H1 (cell line): ENCODE results near the gene ADTRP. TPM values are rescaled to one million over a fixed set of nuclear protein-coding genes. Genes with fewer than 3 reads are reported as not detected.

ENCODE experiments used
- CTCF ChIA-PET: fragments of 300-600 bp; sonication (Branson Sonifier 250); formaldehyde crosslinking; loops from one replicate; lab custom pipeline; 2021; ENCODE audit not compliant: partially characterized antibody; lab: Charles Lee
- POLR2A ChIA-PET: fragments of 300-600 bp; sonication (Branson Sonifier 250); formaldehyde crosslinking; loops from one replicate; lab custom pipeline; 2021; ENCODE audit warnings: inconsistent platforms; ENCODE audit not compliant: partially characterized antibody; lab: Charles Lee
- DNase-seq, 2 experiments: peaks; one replicate each; pipeline versions ENCODE4 v3.0.0 to v3.0.0-alpha.2; 2010 to 2022; ENCODE audit warnings: low spot score in 2 of 2, low read depth in 1 of 2, mixed read lengths in 1 of 2
- FAIRE-seq: peaks from 2 replicates; lab custom pipeline; 2011; peaks lifted over from hg19 to GRCh38; lab: Jason Lieb, UNC
- H2AFZ ChIP-seq: 2 replicates; pipeline ENCODE4 v1.8.1; 2012; ENCODE audit warnings: low read length, inconsistent platforms
- H2AK5ac ChIP-seq: 2 replicates; pipeline ENCODE4 v1.6.1; 2013; ENCODE audit warnings: low read depth, low read length
- H2BK120ac ChIP-seq: replicated peaks from 2 replicates; pipeline ENCODE3; 2013; ENCODE audit warnings: low read depth, low read length, inconsistent platforms
- H2BK12ac ChIP-seq: 2 replicates; pipeline ENCODE4 v1.6.1; 2013; ENCODE audit warnings: low read depth, low read length
- H2BK15ac ChIP-seq: 2 replicates; pipeline ENCODE4 v1.6.1; 2013; ENCODE audit warnings: low read length
- H2BK20ac ChIP-seq: 2 replicates; pipeline ENCODE4 v1.6.1; 2013; ENCODE audit warnings: low read length
- H2BK5ac ChIP-seq: 2 replicates; pipeline ENCODE4 v1.6.1; 2013; ENCODE audit warnings: low read depth, low read length
- H3K14ac ChIP-seq: 2 replicates; pipeline ENCODE4 v1.6.1; 2013; ENCODE audit warnings: inconsistent platforms; ENCODE audit not compliant: insufficient read length
- H3K18ac ChIP-seq: 2 replicates; pipeline ENCODE4 v1.6.1; 2013; ENCODE audit warnings: low read length; ENCODE audit errors: extremely low read depth
- H3K23ac ChIP-seq: 2 replicates; pipeline ENCODE4 v1.6.1; 2013; ENCODE audit warnings: inconsistent platforms; ENCODE audit not compliant: insufficient read length
- H3K23me2 ChIP-seq: 2 replicates; pipeline ENCODE4 v1.6.1; 2013; ENCODE audit warnings: low read depth, low read length
- H3K27ac ChIP-seq: 2 replicates; pipeline ENCODE4 v1.6.1; 2011; ENCODE audit warnings: low read depth, low read length, inconsistent platforms
- H3K27me3 ChIP-seq, 4 experiments: replicated peaks in 1 of 4; 1 replicate in 1 of 4; 2 replicates in 3 of 4; pipeline versions ENCODE4 v1.6.1 to v1.8.1; 2011 to 2013; ENCODE audit warnings: low read length in 3 of 4, mild to moderate bottlenecking in 3 of 4, inconsistent platforms in 2 of 4, mixed read lengths in 2 of 4, moderate library complexity in 1 of 4; ENCODE audit not compliant: control insufficient read depth in 3 of 4, insufficient read depth in 3 of 4; ENCODE audit errors: extremely low read depth in 1 of 4
- H3K36me3 ChIP-seq, 4 experiments: 2 replicates each; pipeline versions ENCODE4 v1.6.1 to v1.8.1; 2011 to 2013; ENCODE audit warnings: mild to moderate bottlenecking in 4 of 4, low read length in 3 of 4, moderate library complexity in 2 of 4, control low read depth in 1 of 4, inconsistent platforms in 1 of 4; ENCODE audit not compliant: insufficient read depth in 4 of 4, control insufficient read depth in 2 of 4
- H3K4ac ChIP-seq: replicated peaks from 2 replicates; pipeline ENCODE3; 2013; ENCODE audit warnings: low read length, low read depth, mixed read lengths, inconsistent platforms; ENCODE audit not compliant: insufficient read length
- H3K4me1 ChIP-seq, 4 experiments: replicated peaks in 1 of 4; 1 replicate in 1 of 4; 2 replicates in 3 of 4; pipeline versions ENCODE4 v1.6.1 to v1.8.1; 2011 to 2013; ENCODE audit warnings: low read length in 3 of 4, inconsistent platforms in 2 of 4, mixed read lengths in 1 of 4; ENCODE audit not compliant: insufficient read depth in 4 of 4, control insufficient read depth in 3 of 4
- H3K4me2 ChIP-seq, 2 experiments: 2 replicates each; pipeline versions ENCODE4 v1.6.1 to v1.8.1; 2011 to 2013; ENCODE audit warnings: low read depth in 2 of 2, low read length in 2 of 2, control low read depth in 1 of 2, inconsistent platforms in 1 of 2, mild to moderate bottlenecking in 1 of 2; ENCODE audit not compliant: insufficient read depth in 1 of 2
- H3K4me3 ChIP-seq, 4 experiments: fragments of 200-600, 300-600 bp in 1 of 4; sonication (generic), shearing (Covaris generic), sonication (Bioruptor Twin) in 1 of 4; 2 replicates each; pipeline versions ENCODE4 v1.5.1 to v1.8.1; 2011 to 2016; ENCODE audit warnings: low read length in 4 of 4, low read depth in 3 of 4, control low read depth in 2 of 4, inconsistent platforms in 2 of 4, mild to moderate bottlenecking in 2 of 4, mixed read lengths in 1 of 4, moderate library complexity in 1 of 4; ENCODE audit not compliant: insufficient read depth in 2 of 4; ENCODE audit errors: extremely low read depth in 1 of 4
- H3K56ac ChIP-seq: replicated peaks from 2 replicates; pipeline ENCODE3; 2013; ENCODE audit warnings: low read depth, mild to moderate bottlenecking, mixed read lengths, low read length, inconsistent platforms; ENCODE audit not compliant: insufficient read length
- H3K79me1 ChIP-seq: 2 replicates; pipeline ENCODE4 v1.6.1; 2013; ENCODE audit warnings: low read depth, low read length, control low read depth
- H3K79me2 ChIP-seq, 2 experiments: 2 replicates each; pipeline versions ENCODE4 v1.6.1 to v1.8.1; 2012 to 2013; ENCODE audit warnings: low read length in 2 of 2, mild to moderate bottlenecking in 2 of 2, inconsistent platforms in 1 of 2; ENCODE audit not compliant: insufficient read depth in 2 of 2, control insufficient read depth in 1 of 2
- H3K9ac ChIP-seq, 4 experiments: replicated peaks in 1 of 4; 1 replicate in 1 of 4; 2 replicates in 3 of 4; pipeline versions ENCODE4 v1.6.1 to v1.8.1; 2011 to 2013; ENCODE audit warnings: low read depth in 3 of 4, low read length in 3 of 4, control low read depth in 2 of 4, mild to moderate bottlenecking in 2 of 4, moderate library complexity in 2 of 4, inconsistent platforms in 1 of 4; ENCODE audit errors: extremely low read depth in 1 of 4
- H3K9me3 ChIP-seq, 2 experiments: 2 replicates each; pipeline versions ENCODE4 v1.6.1 to v1.8.1; 2012 to 2013; ENCODE audit warnings: mild to moderate bottlenecking in 2 of 2, moderate library complexity in 2 of 2, control low read depth in 1 of 2, inconsistent platforms in 1 of 2, low read depth in 1 of 2, low read length in 1 of 2, mixed read lengths in 1 of 2; ENCODE audit not compliant: insufficient read depth in 2 of 2
- H4K20me1 ChIP-seq, 2 experiments: replicated peaks in 1 of 2; 2 replicates each; pipeline versions ENCODE3 to v1.8.1; 2011 to 2013; ENCODE audit warnings: inconsistent platforms in 2 of 2, low read length in 2 of 2, mild to moderate bottlenecking in 1 of 2; ENCODE audit not compliant: insufficient read depth in 2 of 2, control insufficient read depth in 1 of 2
- H4K5ac ChIP-seq: 2 replicates; pipeline ENCODE4 v1.6.1; 2013; ENCODE audit warnings: low read length, low read depth, mixed read lengths, inconsistent platforms; ENCODE audit not compliant: insufficient read length
- H4K8ac ChIP-seq: 2 replicates; pipeline ENCODE4 v1.8.0; 2013; ENCODE audit warnings: mild to moderate bottlenecking, moderate library complexity, low read length, inconsistent platforms; ENCODE audit not compliant: insufficient read depth; ENCODE audit errors: extremely low read depth
- H4K91ac ChIP-seq: replicated peaks from 2 replicates; pipeline ENCODE3; 2013; ENCODE audit warnings: low read length, mixed read lengths, inconsistent platforms; ENCODE audit not compliant: insufficient read length
- GTF2F1 ChIP-seq: IDR thresholded peaks from 2 replicates; pipeline ENCODE4 v1.6.1; 2012; ENCODE audit warnings: low read depth, low read length, improper control_type of control experiment, borderline replicate concordance
- ZNF274 ChIP-seq: IDR thresholded peaks from 2 replicates; pipeline ENCODE4 v1.7.0; 2012; ENCODE audit warnings: low read length, borderline replicate concordance; ENCODE audit errors: extremely low read depth
- polyA plus RNA-seq, 7 experiments: library from polyadenylated mRNA; depleted of rRNA in 3 of 7; stranded (reverse) in 5 of 7; unstranded in 2 of 7; fragments of >200 nt in 5 of 7; fragments of 200-250 nt in 2 of 7; gene quantifications; 1 replicate in 5 of 7; 2 replicates in 1 of 7; 4 replicates in 1 of 7; pipeline versions ENCODE4 v1.2.1 to v1.2.3, GENCODE V29; 2011 to 2013; ENCODE audit warnings: missing spikeins in 2 of 7, mixed read lengths in 2 of 7
- total RNA-seq: library from RNA; stranded (reverse); fragmentation: NEBNext Ultra II Directional; extraction: Animal tissue kit (Norgen Biotek cat#: 25700); gene quantifications from 2 replicates; pipeline ENCODE4 v1.2.1, GENCODE V29; 2021

ADTRP gene
- total and polyA plus RNA-seq, 2 of the 8 experiments (the other 6 are each of a cell fraction or from before 2014, with no cell fraction given): 0.08 to 0.45 TPM

DNA sequence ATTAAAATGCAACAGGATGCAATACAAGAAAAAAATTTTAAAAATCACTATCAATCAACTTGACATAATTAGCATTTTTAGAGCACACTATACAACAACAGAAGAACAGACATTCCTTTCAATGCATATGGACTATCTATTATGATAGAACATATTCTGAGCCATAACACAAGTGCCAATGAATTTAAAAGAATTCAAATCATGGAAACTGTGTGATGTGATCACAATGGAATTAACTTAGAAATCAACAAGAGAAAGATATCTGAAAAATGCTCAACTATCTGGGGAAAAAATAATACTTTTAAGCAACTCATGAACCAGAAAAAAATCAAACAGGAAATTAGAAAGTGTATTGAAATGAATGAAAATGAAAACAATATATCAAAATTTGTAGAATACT, 106.3 kb downstream of the ADTRP start:
- H4K5ac ChIP-seq: no peak overlapping the region
- no peak overlapping the region for H3K4me2 ChIP-seq
- no peaks in the 10 kb centered on the region; a peak in 1 of 8 replicates for H3K36me3 ChIP-seq
- H3K23ac ChIP-seq: no peak overlapping the region
- H3K79me1 ChIP-seq: no peaks in the 10 kb centered on the region
- H3K27me3 ChIP-seq: no peaks in the 10 kb centered on the region
- TF ChIP-seq GTF2F1: no peak
- no peak for TF ChIP-seq ZNF274
- POLR2A ChIA-PET: no interaction called here
- no peak overlapping the region for H3K4ac ChIP-seq
- no peak overlapping the region for H3K4me3 ChIP-seq
- no peak overlapping the region for H2BK12ac ChIP-seq
- no peak overlapping the region for H2AK5ac ChIP-seq
- no peak overlapping the region for H2AFZ ChIP-seq
- H3K9ac ChIP-seq: no peak overlapping the region
- H3K27ac ChIP-seq: no peak overlapping the region
- H2BK120ac ChIP-seq: no peak overlapping the region
- no peak overlapping the region for H4K91ac ChIP-seq
- no peak overlapping the region for H2BK5ac ChIP-seq
- no peaks in the 10 kb centered on the region for H3K23me2 ChIP-seq
- FAIRE-seq (no peak), DNase-seq (no peak)
- no peak overlapping the region for H3K18ac ChIP-seq
- H3K14ac ChIP-seq: no peak overlapping the region
- peaks cover 3 to 11% of the 10 kb centered on the region in 2 experiments; a peak in 2 of 4 replicates for H3K9me3 ChIP-seq
- H3K4me1 ChIP-seq: no peaks in the 10 kb centered on the region
- no peaks in the 10 kb centered on the region for H3K79me2 ChIP-seq
- no peak overlapping the region for H3K56ac ChIP-seq
- H2BK15ac ChIP-seq: no peak overlapping the region
- H4K20me1 ChIP-seq: no peaks in the 10 kb centered on the region
- no peak overlapping the region for H4K8ac ChIP-seq
- no peak overlapping the region for H2BK20ac ChIP-seq
- CTCF ChIA-PET: interaction anchor here (2.2 kb wide), 1 partner anchor 12 kb away, joined by 5 read pairs; no protein-coding TSS in a partner anchor
